ENCODE data around the gene NPAS3. TPM values are rescaled to one million over a fixed set of nuclear protein-coding genes. Genes with fewer than 3 reads are reported as not detected.

Gene NPAS3
- total and polyA plus RNA-seq, 4 donors = 0.07 to 0.09 (median 0.08) TPM; not detected in 1

- H3K36me3 ChIP-seq (ENCODE audit: control insufficient read depth in 4 of 4, insufficient read depth in 3 of 4, low read depth in 1 of 4, low read length in 3 of 4) = no peaks in the 10 kb centered on the region
- no peaks in the 10 kb centered on the region for H3K9me3 ChIP-seq (ENCODE audit: control insufficient read depth in 4 of 4, low read length in 3 of 4)
- 72% methylated on average over 2 of the region's 2 CpGs for whole genome bisulfite sequencing
- no peaks in the 10 kb centered on the region for H3K4me1 ChIP-seq (ENCODE audit: control insufficient read depth in 4 of 4, insufficient read depth in 4 of 4, low read length in 3 of 4)
- H3K27ac ChIP-seq (ENCODE audit: low read depth in 1 of 2, low read length in 2 of 2) = no peak overlapping the region
- no peak overlapping the region for H3K9ac ChIP-seq (ENCODE audit: low read depth in 1 of 2, low read length in 2 of 2)
- no peak for TF ChIP-seq YY1 (IDR thresholded peaks at IDR 0.05)
- no peak for TF ChIP-seq GABPA (IDR thresholded peaks at IDR 0.05 in 1 of 2, conservative IDR thresholded peaks at IDR 0.05 in 1 of 2)
- TF ChIP-seq HNF4A (conservative IDR thresholded peaks at IDR 0.05) = no peak
- TF ChIP-seq HNF4G (IDR thresholded peaks at IDR 0.05) = no peak
- TF ChIP-seq ATF3 (IDR thresholded peaks at IDR 0.05) = no peak
- TF ChIP-seq FOXA1 (IDR thresholded peaks at IDR 0.05) = no peak
- no peak for TF ChIP-seq TAF1 (conservative IDR thresholded peaks at IDR 0.05)
- no peak for TF ChIP-seq REST (IDR thresholded peaks at IDR 0.05)
- no peak for TF ChIP-seq SP1 (IDR thresholded peaks at IDR 0.05)
- no peak for TF ChIP-seq FOXA2 (IDR thresholded peaks at IDR 0.05)
- no peak for TF ChIP-seq MAX (IDR thresholded peaks at IDR 0.05)
- TF ChIP-seq NR2F2 (IDR thresholded peaks at IDR 0.05) = no peak
- no peak for TF ChIP-seq JUND (IDR thresholded peaks at IDR 0.05)
- TF ChIP-seq CTCF (IDR thresholded peaks at IDR 0.05; ENCODE audit: low read depth, low read length, missing input control) = no peak
- no peak for TF ChIP-seq ZBTB33 (IDR thresholded peaks at IDR 0.05)
- TF ChIP-seq RXRA (IDR thresholded peaks at IDR 0.05) = no peak
- TF ChIP-seq EGR1 (IDR thresholded peaks at IDR 0.05; ENCODE audit: low read depth in 2 of 2) = no peak
- no peak for TF ChIP-seq RAD21 (IDR thresholded peaks at IDR 0.05)
- H3K27me3 ChIP-seq (ENCODE audit: control insufficient read depth in 4 of 4, insufficient read depth in 4 of 4, low read length in 3 of 4) = no peaks in the 10 kb centered on the region
- DNase-seq (ENCODE audit: low spot score) = no peak
- H3K4me3 ChIP-seq (ENCODE audit: low read depth in 1 of 3, low read length in 3 of 3) = no peak overlapping the region
These were observed 165.3 kb downstream of the NPAS3 start for GRCh38 chr14:33103966-33104365.

Measured in liver (tissue), 9 donors.